ENCODE measurements around the gene SDHC.
"Not testable (repeated sequence)": the region's sequence is repeated elsewhere in the genome, so short reads cannot be mapped to it uniquely, and the experiment has no call there.

The SDHC gene

DNA sequence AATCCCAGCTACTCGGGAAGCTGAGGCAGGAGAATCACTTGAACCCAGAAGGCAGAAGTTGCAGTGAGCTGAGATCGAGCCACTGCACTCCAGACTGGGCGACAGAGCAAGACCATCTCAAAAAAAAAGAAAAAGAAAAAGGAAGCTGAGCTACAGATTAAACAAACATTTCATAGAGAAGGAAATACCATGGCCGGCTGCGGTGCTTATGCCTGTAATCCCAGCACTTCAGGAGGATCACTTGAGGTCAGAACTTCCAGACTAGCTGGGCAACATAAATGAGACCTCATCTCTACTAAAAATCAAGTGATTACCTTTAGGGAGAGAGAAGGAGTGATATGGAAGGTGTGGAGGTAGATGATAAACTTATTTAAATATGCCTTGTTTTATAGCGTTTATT, 67.5 kb downstream of the SDHC start:
- no peak overlapping the region for H3K4me3 ChIP-seq (ENCODE audit: low read length)
- TF ChIP-seq, protein P1, sequence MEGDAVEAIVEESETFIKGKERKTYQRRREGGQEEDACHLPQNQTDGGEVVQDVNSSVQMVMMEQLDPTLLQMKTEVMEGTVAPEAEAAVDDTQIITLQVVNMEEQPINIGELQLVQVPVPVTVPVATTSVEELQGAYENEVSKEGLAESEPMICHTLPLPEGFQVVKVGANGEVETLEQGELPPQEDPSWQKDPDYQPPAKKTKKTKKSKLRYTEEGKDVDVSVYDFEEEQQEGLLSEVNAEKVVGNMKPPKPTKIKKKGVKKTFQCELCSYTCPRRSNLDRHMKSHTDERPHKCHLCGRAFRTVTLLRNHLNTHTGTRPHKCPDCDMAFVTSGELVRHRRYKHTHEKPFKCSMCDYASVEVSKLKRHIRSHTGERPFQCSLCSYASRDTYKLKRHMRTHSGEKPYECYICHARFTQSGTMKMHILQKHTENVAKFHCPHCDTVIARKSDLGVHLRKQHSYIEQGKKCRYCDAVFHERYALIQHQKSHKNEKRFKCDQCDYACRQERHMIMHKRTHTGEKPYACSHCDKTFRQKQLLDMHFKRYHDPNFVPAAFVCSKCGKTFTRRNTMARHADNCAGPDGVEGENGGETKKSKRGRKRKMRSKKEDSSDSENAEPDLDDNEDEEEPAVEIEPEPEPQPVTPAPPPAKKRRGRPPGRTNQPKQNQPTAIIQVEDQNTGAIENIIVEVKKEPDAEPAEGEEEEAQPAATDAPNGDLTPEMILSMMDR (IDR thresholded peaks at IDR 0.05; ENCODE audit: insufficient read depth, low read depth, low read length, missing control alignments): no peak

DNA sequence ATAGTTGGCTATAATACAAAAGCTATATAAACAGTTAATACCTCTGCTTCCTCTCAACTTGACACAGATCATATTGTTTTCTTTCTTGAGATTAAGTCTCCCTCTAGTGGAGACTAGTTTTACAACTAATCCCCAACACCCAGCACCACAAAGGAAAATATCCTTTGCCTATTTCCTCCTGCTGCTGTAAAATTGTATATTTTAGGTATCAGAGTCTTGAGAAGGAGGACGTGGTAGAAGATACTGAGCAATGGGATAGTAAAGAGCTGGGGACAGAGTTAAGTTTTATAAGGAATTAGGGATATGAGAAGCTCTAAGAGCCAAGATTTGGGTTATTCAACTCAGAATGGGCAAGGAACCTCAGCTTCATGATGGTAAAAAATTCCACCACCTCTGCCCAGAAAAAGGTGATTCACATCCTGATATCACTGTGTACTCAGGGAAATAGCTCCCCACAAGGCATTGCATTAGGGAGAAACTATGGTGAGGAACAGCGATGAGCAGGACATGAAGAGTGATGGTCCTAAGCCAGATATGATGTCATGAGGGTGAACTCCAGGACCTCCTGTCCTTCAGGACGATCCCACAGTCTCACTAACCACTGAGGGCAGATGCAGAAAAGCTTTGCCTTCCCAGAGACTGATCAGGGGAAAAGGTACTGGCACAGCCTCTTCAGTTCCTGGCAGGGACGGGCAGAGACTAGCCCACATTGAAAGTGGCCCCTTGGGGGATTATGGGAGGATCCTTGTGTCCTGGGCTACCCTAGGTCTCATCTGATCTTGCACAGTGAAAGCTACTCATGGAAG, 68.2 kb downstream of the SDHC start:
- peak; percentile 77 for DNase-seq (ENCODE audit: low read depth)
- TF ChIP-seq, protein P1 (IDR thresholded peaks at IDR 0.05; ENCODE audit: insufficient read depth, low read depth, low read length, missing control alignments): peak; percentile 54
- H3K4me3 ChIP-seq (ENCODE audit: low read length): no peak overlapping the region

More for the DNA sequence above, 67.5 kb downstream of the SDHC start:
- DNase-seq (ENCODE audit: low read depth): no peak

DNA sequence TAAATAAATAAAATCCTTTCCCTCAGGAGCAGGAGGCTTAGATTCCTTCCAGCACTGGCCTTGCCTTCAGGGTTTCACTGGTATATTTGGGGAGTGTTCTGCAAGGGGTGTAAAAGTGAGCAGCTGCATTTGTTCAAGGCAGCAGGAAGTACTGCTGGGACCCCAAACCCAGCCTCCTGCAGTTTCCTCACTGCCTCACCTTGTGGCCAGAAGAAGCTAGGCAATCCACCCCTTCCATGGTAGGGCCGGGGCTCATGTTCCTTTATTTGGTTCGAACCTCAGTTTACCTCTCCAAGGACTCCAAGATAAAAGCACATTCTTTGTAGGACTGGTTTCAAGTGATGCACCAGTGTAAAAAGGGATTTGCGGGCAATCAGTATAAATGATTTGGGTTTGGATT, 74.5 kb downstream of the SDHC start:
- no peak for DNase-seq (ENCODE audit: low read depth)
- no peak overlapping the region for H3K4me3 ChIP-seq (ENCODE audit: low read length)
- TF ChIP-seq, protein P1 (IDR thresholded peaks at IDR 0.05; ENCODE audit: insufficient read depth, low read depth, low read length, missing control alignments): no peak

DNA sequence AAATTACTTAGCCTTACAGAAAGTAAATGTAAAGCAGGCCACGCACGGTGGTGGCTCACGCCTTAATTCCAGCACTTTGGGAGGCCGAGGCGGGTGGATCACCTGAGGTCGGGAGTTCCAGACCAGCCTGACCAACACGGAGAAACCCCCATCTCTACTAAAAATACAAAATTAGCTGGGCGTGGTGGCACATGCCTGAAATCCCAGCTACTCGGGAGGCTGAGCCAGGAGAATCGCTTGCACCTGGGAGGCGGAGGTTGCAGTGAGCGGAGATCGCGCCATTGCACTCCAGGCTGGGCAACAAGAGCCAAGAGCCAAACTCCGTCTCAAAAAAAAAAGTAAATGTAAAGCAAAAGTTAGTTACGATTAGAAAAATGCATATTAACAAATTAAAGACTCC, 75.0 kb downstream of the SDHC start:
- H3K4me3 ChIP-seq (ENCODE audit: low read length): peak overlapping the region; percentile 67
- not testable (repeated sequence) for DNase-seq (ENCODE audit: low read depth)

DNA sequence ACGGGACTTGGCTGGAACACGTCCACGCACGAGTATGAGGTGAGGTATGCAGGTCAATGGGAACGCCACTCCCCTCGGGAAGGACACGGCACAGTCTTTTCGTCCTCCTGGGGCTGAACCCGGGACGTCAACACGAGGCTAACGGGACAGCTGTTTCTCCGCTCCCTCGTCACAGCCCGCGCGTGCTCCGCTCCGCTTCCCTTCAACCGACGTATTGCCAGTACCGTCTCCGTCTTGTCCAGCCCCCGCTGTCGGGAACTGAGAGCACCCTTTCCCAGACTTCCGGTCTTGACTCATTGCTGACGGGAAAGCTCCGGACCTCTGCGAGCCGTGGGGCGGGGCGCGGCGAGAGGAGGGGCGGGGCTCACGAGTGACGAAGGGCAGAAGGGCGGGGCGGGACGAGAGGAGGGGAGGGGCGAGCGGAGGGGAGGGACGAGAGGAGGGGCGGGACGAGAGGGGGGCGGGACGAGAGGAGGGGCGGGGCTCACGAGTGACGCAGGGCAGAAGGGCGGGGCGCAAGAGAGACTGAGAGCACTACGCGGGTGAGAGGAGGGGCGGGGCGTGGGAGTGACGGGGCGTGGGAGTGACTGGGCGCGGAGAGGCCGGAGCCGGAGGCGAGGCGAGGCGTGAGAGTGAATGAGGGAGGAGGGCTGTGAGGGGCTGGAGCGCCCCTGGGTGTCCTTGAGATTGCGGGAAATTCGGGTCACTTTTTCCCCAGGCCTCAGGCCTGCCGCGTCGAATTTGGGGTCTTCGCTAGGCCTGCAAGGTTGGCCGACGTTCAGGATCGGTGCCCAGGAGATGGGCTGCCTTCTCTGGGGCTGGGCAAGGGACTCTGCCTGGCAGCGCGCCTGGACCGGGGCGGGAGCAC, 75.7 kb downstream of the SDHC start:
- TF ChIP-seq, protein P1 (IDR thresholded peaks at IDR 0.05; ENCODE audit: insufficient read depth, low read depth, low read length, missing control alignments): no peak
- H3K4me3 ChIP-seq (ENCODE audit: low read length): peak overlapping the region; percentile 76
- DNase-seq (ENCODE audit: low read depth): peak; percentile 97

DNA sequence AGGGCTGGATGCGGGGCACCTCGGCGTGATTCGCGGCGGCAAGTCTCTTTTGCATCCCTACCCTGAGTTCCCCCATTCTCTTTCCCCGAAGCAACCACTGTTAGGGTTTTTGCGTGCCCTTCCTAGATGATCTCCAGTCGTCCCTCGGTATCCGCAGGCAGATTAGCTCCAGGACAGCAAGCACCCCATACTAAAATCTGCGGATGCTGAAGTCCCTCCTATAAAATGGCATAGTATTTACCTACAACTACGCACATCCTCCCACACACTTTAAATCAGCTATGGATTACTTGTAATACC, 76.3 kb downstream of the SDHC start:
- H3K4me3 ChIP-seq (ENCODE audit: low read length): peak overlapping the region; percentile 76
- DNase-seq (ENCODE audit: low read depth): no peak
- TF ChIP-seq, protein P1 (IDR thresholded peaks at IDR 0.05; ENCODE audit: insufficient read depth, low read depth, low read length, missing control alignments): no peak

DNA sequence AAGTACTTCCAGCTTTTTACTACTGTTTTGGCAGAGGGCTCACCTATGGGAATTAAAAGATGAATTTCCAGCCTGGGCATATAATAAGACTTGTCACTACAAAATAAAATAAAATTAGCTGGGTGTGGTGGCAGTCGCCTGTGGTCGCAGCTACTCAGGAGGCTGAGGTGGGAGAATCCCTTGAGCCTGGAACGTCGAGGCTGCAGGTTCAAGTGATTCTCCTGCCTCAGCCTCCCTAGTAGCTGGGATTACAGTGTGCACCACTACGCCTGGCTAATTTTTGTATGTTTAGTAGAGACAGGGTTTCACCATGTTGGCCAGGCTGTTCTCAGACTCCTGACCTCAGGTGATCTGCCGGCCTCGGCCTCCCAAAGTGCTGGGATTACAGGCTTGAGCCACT, 77.0 kb downstream of the SDHC start:
- not testable (repeated sequence) for DNase-seq (ENCODE audit: low read depth); H3K4me3 ChIP-seq (ENCODE audit: low read length)

DNA sequence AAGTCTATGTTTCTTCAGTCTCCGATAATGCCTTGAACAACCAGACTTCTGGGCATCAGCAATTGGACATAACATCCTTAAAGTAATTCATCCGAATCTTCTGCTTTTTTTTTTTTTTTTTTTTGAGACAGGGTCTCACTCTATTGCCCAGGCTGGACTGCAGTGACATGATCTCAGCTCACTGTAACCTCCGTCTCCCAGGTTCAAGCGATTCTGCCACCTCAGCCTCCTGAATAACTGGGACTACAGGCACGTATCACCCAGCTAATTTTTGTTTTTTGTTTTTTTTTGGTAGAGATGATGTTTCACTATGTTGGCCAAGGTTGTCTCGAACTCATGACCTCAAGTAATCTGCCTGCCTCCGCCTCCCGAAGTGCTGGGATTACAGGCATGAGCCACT, 77.4 kb downstream of the SDHC start:
- H3K4me3 ChIP-seq (ENCODE audit: low read length): no peak overlapping the region
- TF ChIP-seq, protein P1 (IDR thresholded peaks at IDR 0.05; ENCODE audit: insufficient read depth, low read depth, low read length, missing control alignments): no peak
- DNase-seq (ENCODE audit: low read depth): no peak
